GM18873 (cell line): ENCODE measurements around the gene CHURC1.

Experiments used
- ATAC-seq: cut with Tn5 transposase; IDR thresholded peaks from one replicate; pipeline ENCODE4 v1.9.1; 2021; ENCODE audit warnings: mild to moderate bottlenecking, moderate library complexity, moderate number of reproducible peaks; ENCODE audit not compliant: unreplicated experiment, low FRiP score

Gene CHURC1

DNA sequence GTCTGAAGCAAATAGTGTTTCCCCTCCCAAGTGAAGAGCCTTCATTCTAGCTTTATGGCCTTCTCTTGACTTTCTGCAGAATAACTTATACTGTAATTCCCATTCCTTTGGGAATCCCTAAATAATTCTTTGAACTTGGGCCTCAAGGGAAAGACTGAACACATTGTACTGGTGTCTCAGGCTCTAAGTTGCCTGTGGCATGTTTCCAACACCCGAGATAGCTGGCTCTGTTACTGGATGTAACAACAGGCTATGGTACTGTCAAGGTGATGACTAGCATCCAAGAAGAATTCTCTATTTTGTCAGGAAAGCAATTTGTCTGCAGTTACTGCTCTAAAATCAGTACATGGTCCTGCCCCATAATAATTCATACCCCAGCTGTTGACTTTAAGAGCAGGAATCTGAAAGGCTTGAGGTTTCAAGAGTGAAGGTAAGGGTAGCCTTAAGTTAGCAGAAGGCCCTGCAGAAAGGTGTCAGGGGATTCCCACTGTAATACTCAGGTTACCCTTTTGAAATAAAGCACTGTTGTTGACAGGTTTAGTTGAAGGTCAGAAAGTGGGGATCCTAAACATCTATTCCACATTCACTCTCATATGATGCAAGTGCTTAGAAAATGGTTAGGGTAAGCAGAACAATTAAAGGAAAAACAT is 23.0 kb downstream of the CHURC1 start:
- no peak for ATAC-seq

DNA sequence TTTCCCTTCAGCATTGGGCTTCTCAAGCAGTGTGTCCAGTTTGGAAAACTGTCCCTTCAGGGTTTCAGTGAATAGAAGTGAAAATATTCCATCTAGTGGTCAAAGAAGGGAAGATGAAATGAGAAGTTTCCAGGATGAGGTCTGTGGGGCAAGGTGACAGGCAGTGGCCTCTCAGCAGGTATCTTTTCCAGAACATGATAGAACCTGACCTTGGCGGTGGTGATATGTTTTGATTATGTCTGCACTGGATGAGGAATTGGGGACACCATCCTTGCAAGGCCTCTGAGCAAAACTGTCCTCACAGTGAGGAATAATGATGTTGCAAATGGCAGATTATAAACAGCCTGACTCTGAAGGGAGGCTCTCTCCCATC is 23.6 kb downstream of the CHURC1 start:
- no peak for ATAC-seq

DNA sequence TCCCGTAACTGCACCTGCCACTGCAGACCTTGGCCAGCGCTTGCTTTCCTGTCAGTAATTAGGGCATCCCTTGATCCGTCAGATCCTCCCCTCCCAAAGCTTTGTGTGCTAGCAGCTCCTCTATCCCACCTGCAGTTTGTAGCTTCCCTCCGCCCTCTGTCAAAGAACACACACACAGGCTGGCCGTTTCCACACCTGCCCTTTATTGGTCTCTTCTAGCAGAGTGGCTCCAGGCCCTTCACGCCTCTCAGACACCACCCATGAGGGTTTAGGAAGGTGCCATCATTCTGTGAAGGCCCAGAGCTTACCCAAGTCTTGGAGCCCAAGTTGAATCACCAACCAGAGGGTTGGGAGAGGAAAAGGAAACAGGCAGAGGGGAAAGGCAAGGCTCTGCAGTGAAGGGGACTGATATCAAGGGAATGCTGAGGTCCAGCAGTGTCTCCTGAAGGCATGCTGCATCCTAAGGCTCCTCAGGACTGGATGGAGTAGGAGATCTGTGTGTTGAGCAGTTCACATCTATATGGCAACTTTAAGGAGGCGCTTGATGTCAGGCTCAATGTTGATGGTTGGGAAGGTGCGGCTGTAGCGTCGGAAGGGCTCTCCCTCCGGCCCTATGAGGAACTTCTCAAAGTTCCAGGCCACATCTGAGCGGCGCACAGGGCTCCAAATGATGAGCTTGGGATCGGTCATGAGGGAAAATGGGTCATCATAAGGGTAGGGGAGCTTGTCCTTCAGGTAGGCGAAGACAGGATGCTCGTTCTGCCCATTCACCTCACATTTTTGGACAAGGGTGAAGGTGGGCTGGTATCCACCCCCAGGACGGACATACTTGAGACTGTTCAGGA is 24.9 kb downstream of the CHURC1 start:
- no peak for ATAC-seq

DNA sequence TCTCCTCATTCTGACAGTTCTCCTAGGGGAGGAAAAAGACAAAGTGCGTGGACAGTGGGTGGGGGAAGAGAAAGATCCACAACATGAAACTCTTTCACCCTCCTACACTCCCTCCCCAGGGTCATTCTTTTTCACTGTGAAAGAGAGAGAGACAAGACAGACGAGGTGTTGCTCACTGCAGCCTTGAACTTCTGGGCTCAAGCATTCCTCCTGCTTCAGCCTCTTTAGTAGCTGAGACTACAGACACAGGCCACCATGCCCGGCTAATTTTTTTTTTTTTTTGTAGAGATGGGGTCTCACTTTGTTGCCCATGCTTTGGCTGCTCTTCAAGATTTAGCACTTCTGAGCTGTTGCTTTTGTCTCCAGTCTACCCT is 25.5 kb downstream of the CHURC1 start:
- no peak for ATAC-seq

DNA sequence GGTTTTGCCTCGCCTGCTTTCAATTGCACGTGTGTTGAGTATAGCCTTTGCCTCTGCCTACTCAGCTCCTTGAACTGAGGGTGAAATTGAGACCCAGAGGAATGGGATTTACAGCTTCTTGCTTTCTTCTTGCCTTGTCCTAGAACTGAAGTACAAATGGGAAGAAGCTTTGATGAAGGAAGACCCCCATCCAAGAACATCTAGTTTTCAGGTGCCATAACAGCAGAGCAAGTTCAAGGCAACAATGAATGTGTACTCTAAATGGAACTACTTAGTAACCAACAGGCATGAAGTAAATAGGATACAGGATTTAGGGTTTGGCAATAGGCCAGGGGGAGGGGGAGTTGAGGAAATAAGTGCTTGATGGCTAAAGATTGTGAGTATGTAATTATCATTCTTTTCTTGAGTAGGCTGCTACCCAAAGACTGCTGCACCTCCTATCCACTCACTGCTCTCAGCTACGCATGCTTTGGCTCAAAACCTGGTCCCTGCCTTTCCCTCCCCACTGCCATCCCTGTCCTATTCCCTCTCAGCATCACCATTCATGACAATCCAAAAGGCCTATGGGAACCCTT is 26.2 kb downstream of the CHURC1 start:
- ATAC-seq, result no peak

DNA sequence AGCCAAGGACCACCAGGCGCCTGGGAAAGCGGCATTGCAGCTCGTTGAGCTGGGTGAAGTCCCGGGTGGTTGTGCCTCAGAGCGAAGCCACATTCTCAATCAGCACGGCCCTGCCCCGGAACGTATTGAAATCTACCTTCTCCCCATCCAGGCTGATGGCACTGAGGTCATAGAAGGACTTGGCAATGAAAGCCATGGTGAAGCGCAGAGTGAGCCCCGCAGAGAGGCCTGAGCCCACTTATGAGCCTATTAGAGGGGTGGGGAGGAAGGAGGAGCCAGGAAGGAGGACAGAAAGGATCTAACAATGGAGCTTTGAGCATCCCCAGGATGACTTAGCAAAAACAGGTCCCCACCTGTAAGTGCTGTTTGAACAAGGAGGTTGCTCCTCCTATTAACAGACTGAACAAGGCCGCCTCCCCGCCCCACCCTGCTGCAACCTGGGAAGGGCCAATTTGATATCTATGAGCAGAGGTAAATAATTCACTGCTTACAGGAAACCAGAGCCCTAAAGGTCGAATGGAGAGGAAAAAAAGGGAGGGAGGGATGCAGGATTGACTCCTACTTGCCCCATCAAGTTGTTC is 28.4 kb downstream of the CHURC1 start, which contains the start of gene GPX2:
Gene GPX2 (minus strand): TSS at position 215 of the 581 bp plus-strand sequence. CDS start 19 bp downstream, at position 196.
- no peak for ATAC-seq

DNA sequence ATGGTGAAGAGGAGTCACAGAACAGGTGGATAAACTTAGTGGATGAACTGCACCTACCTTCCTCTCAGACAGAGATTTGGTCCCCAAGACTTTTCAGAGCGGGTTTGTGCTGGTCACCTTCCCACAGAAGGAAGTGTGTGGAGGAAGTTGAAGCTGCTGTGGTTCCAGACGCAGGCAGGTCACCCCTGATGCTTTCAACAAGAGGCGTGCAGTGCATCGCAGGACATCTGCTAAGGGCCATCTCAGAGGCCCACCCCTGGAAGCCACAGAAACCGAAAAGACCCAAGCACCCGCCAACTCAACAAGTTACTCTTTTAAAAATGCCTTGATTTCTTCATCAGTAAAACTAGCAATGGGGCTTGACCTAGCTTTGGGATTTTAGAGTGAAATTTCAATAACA is 29.3 kb downstream of the CHURC1 start:
- ATAC-seq, result no peak

DNA sequence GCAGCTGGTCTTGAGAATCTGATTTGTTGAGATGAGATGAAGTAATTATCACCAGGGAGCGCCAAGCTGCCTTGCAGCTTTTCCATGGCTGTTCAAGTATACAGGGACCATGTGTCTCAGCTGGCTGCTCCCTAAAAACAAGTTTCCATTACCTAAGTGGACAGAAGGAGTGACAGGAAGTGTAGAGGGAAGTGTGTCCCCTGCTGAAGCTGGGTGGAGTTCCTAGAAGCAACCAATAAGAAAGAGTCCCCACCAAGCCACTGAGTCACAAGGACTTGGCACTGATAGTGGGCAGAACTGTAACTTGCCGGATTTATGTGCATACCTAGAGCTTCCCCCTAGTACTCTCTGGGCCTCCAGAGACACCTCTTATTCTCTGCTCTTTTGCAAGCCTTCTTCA is 29.8 kb downstream of the CHURC1 start:
- ATAC-seq, result no peak

DNA sequence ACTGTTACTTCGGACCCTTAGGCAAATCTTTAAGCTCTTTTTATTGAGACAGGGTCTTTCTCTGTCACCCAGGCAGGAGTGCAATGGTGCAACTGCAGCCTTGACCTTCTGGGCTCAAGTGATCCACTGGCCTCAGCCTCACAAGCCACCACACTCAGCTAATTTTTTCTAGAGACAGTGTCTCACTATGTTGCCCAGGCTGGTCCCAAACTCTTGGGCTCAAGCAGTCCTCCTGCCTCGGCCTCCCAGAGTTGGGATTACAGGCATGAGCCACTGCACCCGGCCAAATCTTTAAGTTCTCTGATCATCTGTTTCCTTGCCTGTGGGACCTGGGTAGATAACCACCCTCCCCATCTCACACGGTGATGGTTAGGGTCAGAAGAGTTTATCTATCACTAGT is 30.6 kb downstream of the CHURC1 start:
- ATAC-seq, result no peak

DNA sequence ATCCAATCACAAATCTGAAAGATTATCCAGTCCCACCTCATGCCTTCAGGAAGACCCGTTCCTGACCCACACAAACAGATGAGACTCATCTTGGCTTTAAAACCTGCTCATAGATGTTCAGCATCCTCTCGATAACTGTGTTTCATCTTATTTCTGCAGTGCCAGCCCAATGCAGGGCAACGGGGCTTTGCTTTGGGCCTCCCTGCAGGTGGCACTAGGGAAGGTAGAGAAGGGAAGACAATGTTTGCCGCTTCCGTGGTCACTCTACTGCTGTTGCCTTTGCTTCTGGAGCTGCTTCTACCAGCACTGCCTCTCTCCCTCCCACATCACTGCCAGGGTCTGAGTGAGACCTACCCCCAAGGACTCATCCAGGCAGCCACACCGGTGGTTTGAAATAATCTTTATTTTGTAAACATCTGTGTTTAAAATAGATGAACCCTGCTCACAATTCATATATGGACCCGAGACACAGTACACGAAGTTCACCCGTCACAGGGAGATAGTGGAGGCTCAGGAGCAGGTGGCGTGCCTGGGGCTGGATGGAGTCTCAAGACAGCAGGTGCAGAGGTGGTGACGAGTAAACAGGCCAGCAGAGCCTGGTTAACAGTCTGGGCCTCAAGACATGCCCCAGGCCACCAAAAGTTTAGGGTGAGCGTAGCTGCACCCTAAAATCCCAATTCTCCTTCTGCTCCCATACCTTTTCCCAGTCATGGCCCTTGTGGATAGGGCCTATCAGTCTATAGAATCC is 31.4 kb downstream of the CHURC1 start:
- ATAC-seq, result no peak

DNA sequence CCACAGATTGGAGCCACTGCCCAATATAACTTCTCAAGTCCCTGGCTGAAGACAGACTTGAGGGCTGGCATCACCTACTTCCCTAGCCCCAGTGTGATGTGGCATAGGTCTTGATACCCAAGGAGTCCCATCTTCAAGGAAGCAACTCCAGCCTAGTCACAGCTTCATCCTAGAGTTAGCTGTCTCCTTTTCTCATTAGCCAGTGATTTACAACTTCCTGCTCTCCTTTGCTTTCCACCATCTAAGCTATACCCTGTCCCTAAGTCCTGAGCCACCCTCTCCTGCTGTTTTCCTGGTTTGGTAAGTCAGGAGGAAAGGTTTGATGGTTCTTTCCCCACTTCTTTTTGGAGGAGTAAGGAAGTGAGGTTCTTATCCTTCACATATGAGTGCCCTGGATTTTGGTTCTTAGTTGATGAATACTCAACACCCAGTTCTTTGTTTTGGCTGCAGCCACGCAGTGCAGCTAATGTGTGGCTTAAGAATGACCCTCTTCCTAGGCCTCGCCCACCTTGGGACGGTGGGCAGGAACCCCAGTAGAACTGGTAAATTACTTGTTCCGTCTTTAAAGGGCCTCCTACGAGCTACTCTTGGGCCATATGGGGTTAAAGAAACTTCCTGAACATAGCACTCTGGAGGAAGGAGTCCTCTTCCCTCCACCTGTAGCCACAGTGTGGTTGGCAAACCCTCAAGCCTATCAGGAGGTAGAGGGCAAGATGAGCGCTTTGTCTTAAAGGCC is 32.2 kb downstream of the CHURC1 start:
- ATAC-seq, result no peak

DNA sequence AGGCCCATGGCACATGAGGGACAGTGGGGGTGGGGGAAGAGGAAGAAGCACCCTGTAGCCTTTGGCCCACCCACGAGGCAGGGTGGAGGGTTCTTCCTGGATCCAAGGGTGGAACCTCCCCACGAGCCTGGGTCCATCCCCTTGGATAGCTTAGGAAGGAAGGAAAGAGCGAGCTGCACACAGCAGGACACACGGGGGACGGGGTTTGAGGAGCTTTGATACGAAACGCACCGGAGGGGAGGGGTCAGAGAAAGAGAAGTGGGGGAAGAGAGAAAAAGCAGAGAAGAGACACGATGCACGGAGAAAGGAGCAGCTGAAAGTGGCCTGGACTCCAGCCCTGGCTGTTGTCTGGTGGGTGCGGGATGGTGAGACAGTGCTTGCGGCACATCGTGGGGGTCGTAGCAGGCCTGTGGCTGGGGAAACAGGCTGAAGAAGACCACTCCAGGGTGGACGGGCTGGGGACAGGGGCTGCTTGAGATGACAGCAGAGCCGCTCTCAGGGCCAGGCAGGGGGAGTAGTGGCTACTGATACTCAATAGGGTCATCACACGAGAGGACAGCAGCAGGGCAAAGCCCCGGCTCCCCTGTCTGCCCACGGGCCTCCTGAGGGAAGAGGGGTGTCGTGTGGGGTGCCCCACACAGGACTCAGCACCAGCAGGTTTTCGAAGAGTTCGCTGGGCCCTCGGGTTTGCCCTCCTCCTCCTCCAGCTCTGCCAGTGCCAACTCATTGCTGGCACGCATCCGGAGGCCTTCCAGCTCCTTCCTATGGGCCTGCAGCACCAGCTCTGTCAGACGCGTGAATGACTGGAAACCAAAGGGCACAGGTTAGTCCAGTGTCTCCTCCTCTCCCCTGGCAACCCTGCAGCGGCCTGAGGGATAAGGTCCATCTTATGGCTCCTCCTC is 33.7 kb downstream of the CHURC1 start:
- ATAC-seq, result no peak

DNA sequence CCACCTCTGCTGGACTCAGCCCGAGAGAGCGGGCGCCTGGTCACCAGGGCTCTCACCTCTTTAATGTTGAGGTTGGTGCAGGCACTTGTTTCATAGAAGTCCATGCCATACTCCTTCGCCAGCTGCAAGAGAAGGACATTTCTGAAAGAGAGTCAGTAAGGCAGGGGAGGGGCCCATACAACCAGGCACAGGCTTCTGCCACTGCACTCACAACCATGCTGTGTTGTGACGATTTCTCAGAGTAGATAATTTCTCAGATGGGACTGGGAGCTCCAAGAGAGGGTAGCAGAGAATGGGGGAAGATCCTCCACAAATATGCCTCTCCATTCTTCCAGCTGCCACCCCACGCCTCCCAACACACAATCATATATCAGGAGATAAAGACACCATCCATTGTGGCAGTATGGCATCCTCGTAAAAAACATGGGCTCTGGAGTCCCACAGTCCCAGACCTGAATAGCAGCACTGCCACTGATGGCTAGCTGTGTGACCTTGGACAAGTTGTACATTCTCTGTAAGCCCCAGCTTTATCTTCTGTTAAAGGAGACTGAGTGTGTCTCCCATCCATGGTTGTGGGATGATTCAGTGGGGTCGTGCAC is 34.5 kb downstream of the CHURC1 start:
- ATAC-seq, result no peak

DNA sequence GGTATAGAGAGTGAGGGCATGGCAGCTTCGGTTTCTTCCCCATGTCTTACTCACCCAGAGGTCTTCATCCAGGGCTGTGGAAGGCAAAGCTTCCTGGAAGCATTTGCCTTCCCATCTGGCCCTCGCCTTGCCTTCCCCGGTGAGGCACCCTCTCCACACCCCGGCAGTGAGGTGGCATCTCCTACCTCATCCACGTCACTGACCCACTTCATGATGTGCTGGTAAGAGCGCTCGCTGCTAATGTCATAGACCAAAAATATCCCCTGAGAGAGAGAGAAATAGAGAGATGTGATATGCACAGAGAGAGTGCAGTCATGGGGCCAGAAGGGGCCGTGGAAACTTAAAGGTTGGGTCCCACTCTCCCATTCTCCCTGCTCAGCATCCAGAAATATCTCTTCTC is 36.6 kb downstream of the CHURC1 start:
- ATAC-seq, result no peak

DNA sequence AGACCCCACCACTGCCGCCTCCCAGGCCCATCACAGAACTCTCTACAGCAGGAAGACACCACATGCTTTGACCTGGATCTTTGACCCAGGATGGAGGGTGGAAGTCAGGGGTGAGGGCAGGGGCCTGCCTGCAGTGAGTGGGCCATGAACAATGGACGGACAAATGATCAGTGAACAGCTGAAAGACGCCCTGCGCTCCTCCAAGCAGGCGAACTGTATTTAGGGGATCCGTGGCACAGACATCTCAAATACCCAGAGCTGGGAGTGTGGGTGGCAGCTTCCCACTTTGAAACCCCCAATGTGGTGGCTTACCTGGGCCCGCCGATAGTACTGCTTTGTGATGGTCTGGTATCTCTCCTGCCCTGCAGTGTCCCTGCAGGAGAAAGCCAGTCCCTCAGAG is 37.0 kb downstream of the CHURC1 start:
- no peak for ATAC-seq

DNA sequence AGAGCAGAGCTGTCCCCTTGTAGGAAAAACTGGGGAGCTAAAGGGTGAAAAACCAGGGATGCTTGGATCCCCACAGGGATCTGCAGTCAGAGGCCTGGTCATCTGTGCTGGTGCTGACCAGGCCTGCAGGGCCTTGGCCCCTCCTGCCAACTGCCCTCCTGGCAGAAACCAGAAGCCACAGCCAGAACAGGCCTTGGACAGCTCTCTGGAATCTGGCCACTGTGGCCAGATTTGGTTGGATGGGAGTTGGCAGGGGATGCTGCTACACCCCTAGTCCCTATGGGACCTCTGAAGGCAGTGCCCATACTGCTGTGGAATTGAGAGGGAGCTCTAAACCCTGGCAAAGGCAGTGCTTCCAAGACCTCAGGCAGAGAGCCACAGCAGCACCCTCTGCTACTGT is 37.5 kb downstream of the CHURC1 start:
- no peak for ATAC-seq

DNA sequence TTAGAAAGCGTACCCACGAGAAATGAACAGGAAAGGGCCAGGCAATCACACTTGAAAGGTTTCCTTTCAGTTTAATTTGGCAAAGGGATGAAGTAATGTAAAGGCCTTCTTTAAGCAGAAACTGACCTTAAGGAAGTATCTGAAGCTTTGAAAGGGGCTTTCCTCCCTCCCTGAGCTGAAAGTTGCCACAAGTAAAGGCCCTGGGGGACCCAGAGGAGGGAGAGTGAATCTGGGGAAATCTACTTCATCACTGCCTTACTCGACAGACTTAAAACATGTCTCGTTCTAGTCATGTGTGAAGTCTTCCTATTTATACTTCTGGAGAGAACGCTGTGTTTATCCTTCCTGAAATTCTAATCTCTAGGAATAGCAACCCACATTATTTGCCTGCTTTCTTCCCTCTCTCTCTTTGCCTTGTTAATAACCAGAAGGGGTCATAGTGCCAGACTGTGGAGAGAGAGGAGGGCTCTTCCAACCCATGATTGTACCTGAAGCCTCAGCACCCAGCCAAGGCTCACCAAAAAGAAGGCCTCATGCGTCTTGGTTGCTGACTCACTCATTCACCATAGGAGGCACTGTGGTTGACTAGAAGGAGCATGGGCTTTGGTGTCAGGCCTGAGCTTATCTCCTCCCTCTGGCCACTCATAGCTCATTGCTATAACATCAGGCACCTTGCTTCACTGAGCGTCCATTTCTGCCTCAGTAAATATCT is 38.5 kb downstream of the CHURC1 start:
- ATAC-seq, result no peak

DNA sequence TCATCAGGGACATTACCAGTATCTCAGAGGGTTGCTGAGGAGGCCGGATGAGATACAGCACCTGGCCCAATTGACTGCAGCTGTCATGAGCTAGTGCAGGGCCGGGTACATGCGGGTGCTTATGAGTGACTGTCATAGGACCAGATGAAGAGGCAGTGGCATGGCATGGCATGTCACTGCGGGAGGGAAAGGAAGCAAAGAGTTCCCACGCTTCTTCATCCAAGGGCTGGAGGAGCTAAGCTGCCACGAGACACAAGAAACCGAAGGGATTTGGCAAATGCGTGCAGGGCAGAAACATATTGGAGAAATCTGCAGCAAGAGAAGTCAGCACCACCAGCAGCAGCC is 39.0 kb downstream of the CHURC1 start:
- no peak for ATAC-seq
